Testis (tissue), 3 donors: ENCODE measurements around the gene ELFN1. TPM values are rescaled to one million over a fixed set of nuclear protein-coding genes. Genes with fewer than 3 reads are reported as not detected.
A peak's percentile ranks its signal among the peaks of the same experiment; 100 is the strongest.

Experiments used
- DNase-seq: peaks from one replicate; pipeline ENCODE4 v3.0.0-alpha.2; 2019
- H3K27ac ChIP-seq, 2 donors: fragments of 200-600 bp; sonication (generic); one replicate each; pipeline ENCODE4 v1.5.1; 2019
- H3K27me3 ChIP-seq: fragments of 200-600 bp; sonication (generic); one replicate; pipeline ENCODE4 v1.5.1; 2019
- H3K36me3 ChIP-seq: fragments of 200-600 bp; sonication (generic); one replicate; pipeline ENCODE4 v1.5.1; 2017; ENCODE audit warnings: low read depth; ENCODE audit errors: missing control alignments
- H3K4me1 ChIP-seq: fragments of 200-600 bp; sonication (generic); one replicate; pipeline ENCODE4 v1.5.1; 2019
- H3K4me3 ChIP-seq, 2 donors: fragments of 200-600 bp; sonication (generic); one replicate each; pipeline ENCODE4 v1.5.1; 2017 to 2019
- H3K9me3 ChIP-seq: fragments of 200-600 bp; sonication (generic); one replicate; pipeline ENCODE4 v1.5.1; 2017
- CTCF ChIP-seq, 3 experiments: fragments of 450-650 bp in 2 of 3; fragments of 200-600 bp in 1 of 3; sonication (generic) in 1 of 3; IDR thresholded peaks; one replicate each; pipeline ENCODE4 v1.5.1; 2016 to 2019; ENCODE audit warnings: antibody characterized with exemption in 3 of 3, mild to moderate bottlenecking in 2 of 3, moderate library complexity in 1 of 3
- POLR2A ChIP-seq: fragments of 450-650 bp; IDR thresholded peaks from one replicate; pipeline ENCODE4 v1.6.1; 2017; ENCODE audit warnings: antibody characterized with exemption, mild to moderate bottlenecking, moderate library complexity
- WGBS, 2 donors: methylation state at CpG; one replicate each; pipeline ENCODE4 v1.1.5; 2018; 5-methylcytosine and 5-hydroxymethylcytosine counted together
- intact Hi-C: fragments of 100-400 bp; cut with DNase I; formaldehyde crosslinking; loops from one replicate; pipeline ENCODE4 v1.15.1; 2023; ENCODE audit warnings: low total_unique reads
- polyA plus RNA-seq: library from polyadenylated mRNA; stranded (reverse); fragments of 350-450 nt; fragmentation: Illumina TruSeq; extraction: RNeasy Lipid Tissue Mini Kit (QIAGEN cat#74804); gene quantifications from one replicate; pipeline ENCODE4 v1.2.3, GENCODE V29; 2014; ENCODE audit warnings: low read depth, low replicate concordance; ENCODE audit not compliant: insufficient read depth
- total RNA-seq, 2 donors: library from RNA; depleted of rRNA; stranded (reverse); fragments of >200 nt; gene quantifications; one replicate each; pipeline ENCODE4 v1.2.3, GENCODE V29; 2016

The ELFN1 gene
- total and polyA plus RNA-seq, 3 donors from 2014 or later: 2.3 to 3.2 (median 2.8) TPM

- intact Hi-C loops: no loop called here
- no peak for DNase-seq
- no peaks in the 10 kb centered on the region for H3K36me3 ChIP-seq
- no peak overlapping the region for H3K4me3 ChIP-seq
- TF ChIP-seq CTCF (IDR thresholded peaks at IDR 0.05) (no peak), POLR2A (no peak)
- 62 to 72% methylated on average over 10 of the region's 10 CpGs for WGBS, 2 donors
- H3K27ac ChIP-seq: no peak overlapping the region
- H3K27me3 ChIP-seq: no peaks in the 10 kb centered on the region
- H3K4me1 ChIP-seq: no peaks in the 10 kb centered on the region
- H3K9me3 ChIP-seq: no peaks in the 10 kb centered on the region
Observed at GRCh38 chr7:1767524-1767923, 97.4 kb downstream of the ELFN1 start.

GRCh38 chr7:1768832-1769231 lies 98.8 kb downstream of the ELFN1 start:
- Histone ChIP-seq H3K4me1 (no peaks in the 10 kb centered on the region), H3K9me3 (no peaks in the 10 kb centered on the region), H3K4me3 (peak overlapping the region; percentile 26 to 43), H3K27ac (no peak overlapping the region), H3K36me3 (no peaks in the 10 kb centered on the region), H3K27me3 (no peaks in the 10 kb centered on the region)
- DNase-seq: peak; percentile 77
- TF ChIP-seq CTCF (IDR thresholded peaks at IDR 0.05) (no peak), POLR2A (no peak)
- WGBS, 2 donors: 57 to 77% methylated on average over 7 of the region's 7 CpGs
- intact Hi-C loops: no loop called here

- no peaks in the 10 kb centered on the region for H3K36me3 ChIP-seq
- H3K9me3 ChIP-seq: no peaks in the 10 kb centered on the region
- DNase-seq: no peak
- WGBS, 2 donors: 64 to 82% methylated on average over 46 to 54 of the region's 54 CpGs
- H3K27me3 ChIP-seq: no peaks in the 10 kb centered on the region
- peak overlapping the region; percentile 26 to 43 for H3K4me3 ChIP-seq
- TF ChIP-seq CTCF (IDR thresholded peaks at IDR 0.05): no peak
- no peak for TF ChIP-seq POLR2A
- H3K4me1 ChIP-seq: no peaks in the 10 kb centered on the region
- intact Hi-C loops: no loop called here
- no peak overlapping the region for H3K27ac ChIP-seq
Observed at GRCh38 chr7:1769286-1770200, 99.5 kb downstream of the ELFN1 start.

GRCh38 chr7:1770331-1770730 lies 100.3 kb downstream of the ELFN1 start:
- DNase-seq: no peak
- WGBS, 2 donors: 76 to 83% methylated on average over 6 of the region's 6 CpGs
- H3K4me1 ChIP-seq: no peaks in the 10 kb centered on the region
- no peaks in the 10 kb centered on the region for H3K27me3 ChIP-seq
- no peaks in the 10 kb centered on the region for H3K9me3 ChIP-seq
- H3K27ac ChIP-seq: no peak overlapping the region
- no peak overlapping the region for H3K4me3 ChIP-seq
- H3K36me3 ChIP-seq: no peaks in the 10 kb centered on the region
- intact Hi-C loops: no loop called here
- TF ChIP-seq CTCF (IDR thresholded peaks at IDR 0.05) (no peak), POLR2A (no peak)

GRCh38 chr7:1775389-1775788 lies 105.3 kb downstream of the ELFN1 start:
- 76 to 80% methylated on average over 4 of the region's 4 CpGs for WGBS, 2 donors
- H3K27me3 ChIP-seq: no peaks in the 10 kb centered on the region
- no peaks in the 10 kb centered on the region for H3K36me3 ChIP-seq
- no peaks in the 10 kb centered on the region for H3K4me1 ChIP-seq
- no peaks in the 10 kb centered on the region for H3K9me3 ChIP-seq
- no peak overlapping the region for H3K4me3 ChIP-seq
- TF ChIP-seq CTCF (IDR thresholded peaks at IDR 0.05) (no peak), POLR2A (no peak)
- DNase-seq: no peak
- intact Hi-C loops: no loop called here
- no peak overlapping the region for H3K27ac ChIP-seq
